GM10248 (cell line): ENCODE results near the gene MUC12.

Experiments used
- CTCF ChIA-PET: fragments of 300-600 bp; sonication (Branson Sonifier 250); formaldehyde crosslinking; extraction: SDS; loops from one replicate; lab custom pipeline; 2021; ENCODE audit warnings: antibody characterized with exemption; lab: Yijun Ruan, JAX
- POLR2A ChIA-PET: fragments of 350-650 bp; sonication (Branson Sonifier 250); formaldehyde crosslinking; extraction: SDS; loops from one replicate; lab custom pipeline; 2020; ENCODE audit warnings: antibody characterized with exemption; lab: Yijun Ruan, JAX
- DNase-seq: peaks from one replicate; pipeline ENCODE4 v3.0.0; 2012; ENCODE audit errors: extremely low spot score
- TF ChIP-seq, protein P1 (sequence below): IDR thresholded peaks from 2 replicates; pipeline ENCODE4 v1.5.1; 2012; ENCODE audit warnings: mild to moderate bottlenecking, low read depth; ENCODE audit errors: extremely low read depth, missing control alignments, control extremely low read depth

MUC12 gene

DNA sequence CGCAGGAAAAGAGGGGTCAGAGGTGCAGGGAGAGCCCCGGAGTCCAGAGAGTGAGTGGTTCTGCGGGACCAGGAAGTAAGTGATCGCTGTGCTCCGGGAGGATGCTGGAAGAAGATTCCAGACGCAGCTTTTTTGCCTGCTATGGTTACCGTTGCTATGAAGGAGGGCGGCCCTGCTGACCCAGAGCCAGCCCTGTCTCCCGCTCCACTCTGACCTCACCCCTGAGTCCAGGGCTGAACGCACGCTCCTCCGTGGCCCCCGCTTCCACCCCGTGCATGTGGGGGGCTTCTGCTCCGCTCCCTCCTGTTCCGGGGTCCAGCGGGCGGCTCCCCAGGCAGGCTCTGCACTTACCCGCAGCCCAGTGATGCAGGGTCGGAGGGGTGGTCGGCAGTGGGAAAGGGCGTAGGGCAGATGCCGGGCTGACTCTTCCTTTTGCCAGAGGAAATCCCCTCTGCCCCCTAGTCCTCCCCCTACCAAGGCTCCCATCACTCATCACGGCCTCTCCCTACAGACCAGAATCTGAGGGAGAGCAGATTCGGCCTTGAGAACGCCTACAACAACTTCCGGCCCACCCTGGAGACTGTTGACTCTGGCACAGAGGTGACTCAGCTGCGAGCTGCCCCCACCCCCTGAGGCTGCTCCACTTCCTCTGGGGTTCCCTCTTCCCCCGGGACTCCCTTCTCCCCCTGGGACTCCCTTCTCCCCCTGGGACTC, 47.9 kb downstream of the MUC12 start:
- POLR2A ChIA-PET: interaction anchor here (0.5 to 0.7 kb wide), 2 partner anchors 124 to 519 kb away, joined by 3 read pairs; no protein-coding TSS in a partner anchor

DNA sequence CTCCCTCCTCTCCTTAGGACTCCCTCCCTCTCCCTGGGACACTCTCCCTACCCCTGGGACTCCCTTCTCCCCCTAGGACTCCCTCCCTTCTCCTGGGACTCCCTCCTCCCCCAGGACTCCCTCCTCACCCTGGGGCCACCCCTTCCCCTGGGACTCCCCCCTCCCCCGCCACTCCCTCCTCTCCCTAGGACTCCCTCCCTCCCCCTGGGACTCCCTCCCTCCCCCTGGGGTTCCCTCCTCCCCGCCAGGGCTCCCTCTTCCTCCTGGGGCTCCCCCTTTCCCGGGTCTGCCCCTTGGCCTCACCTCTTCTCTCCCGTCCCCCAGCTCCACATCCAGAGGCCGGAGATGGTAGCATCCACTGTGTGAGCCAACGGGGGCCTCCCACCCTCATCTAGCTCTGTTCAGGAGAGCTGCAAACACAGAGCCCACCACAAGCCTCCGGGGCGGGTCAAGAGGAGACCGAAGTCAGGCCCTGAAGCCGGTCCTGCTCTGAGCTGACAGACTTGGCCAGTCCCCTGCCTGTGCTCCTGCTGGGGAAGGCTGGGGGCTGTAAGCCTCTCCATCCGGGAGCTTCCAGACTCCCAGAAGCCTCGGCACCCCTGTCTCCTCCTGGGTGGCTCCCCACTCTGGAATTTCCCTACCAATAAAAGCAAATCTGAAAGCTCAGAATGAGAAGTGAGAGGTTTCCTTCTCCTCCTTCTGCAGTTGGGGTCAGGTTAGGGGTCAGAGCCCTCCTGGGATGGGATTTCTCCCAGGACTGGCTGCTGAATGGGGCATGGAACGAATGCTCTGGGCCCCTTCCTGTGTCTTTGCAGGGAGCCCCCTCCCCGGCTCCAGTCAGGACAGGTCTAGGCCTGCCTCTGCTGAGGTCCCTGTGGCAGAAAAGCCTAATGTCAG, 49.2 kb downstream of the MUC12 start:
- TF ChIP-seq, protein P1, sequence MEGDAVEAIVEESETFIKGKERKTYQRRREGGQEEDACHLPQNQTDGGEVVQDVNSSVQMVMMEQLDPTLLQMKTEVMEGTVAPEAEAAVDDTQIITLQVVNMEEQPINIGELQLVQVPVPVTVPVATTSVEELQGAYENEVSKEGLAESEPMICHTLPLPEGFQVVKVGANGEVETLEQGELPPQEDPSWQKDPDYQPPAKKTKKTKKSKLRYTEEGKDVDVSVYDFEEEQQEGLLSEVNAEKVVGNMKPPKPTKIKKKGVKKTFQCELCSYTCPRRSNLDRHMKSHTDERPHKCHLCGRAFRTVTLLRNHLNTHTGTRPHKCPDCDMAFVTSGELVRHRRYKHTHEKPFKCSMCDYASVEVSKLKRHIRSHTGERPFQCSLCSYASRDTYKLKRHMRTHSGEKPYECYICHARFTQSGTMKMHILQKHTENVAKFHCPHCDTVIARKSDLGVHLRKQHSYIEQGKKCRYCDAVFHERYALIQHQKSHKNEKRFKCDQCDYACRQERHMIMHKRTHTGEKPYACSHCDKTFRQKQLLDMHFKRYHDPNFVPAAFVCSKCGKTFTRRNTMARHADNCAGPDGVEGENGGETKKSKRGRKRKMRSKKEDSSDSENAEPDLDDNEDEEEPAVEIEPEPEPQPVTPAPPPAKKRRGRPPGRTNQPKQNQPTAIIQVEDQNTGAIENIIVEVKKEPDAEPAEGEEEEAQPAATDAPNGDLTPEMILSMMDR: no peak
- CTCF ChIA-PET: interaction anchor here (0.8 to 1.5 kb wide), 4 partner anchors 9 to 129 kb away, joined by 3 to 5 read pairs (median 4); partner anchors contain the start of gene UFSP1
- POLR2A ChIA-PET: interaction anchor here (1.2 kb wide), 1 partner anchor 129 kb away, joined by 3 read pairs; the partner anchor contains the start of gene UFSP1
- peak; percentile 66 for DNase-seq

More for the DNA sequence above, 47.9 kb downstream of the MUC12 start:
- DNase-seq: peak; percentile 89
- CTCF ChIA-PET: no interaction called here
- TF ChIP-seq, protein P1: no peak

DNA sequence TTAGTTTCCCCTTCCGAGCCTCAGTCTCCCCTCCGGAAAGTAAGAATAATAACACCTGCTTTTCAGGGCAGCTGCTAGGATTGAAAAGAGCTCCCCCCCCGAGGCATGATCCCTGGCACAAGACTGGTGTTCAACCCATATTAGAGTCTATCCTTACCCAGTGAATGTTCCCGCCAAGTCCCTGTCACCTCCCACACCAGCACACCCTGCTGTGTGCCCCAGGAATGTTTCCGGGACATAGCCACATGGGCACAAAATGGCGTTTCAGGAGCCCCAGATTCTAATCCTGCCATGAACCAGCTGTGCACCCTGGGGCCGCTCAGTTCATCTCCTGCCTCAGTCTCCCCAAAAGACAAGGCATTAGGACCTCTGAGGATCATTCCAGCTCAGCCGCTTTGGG, 51.1 kb downstream of the MUC12 start:
- TF ChIP-seq, protein P1: no peak
- no peak for DNase-seq
- ChIA-PET POLR2A (no interaction called here), CTCF (interaction anchor here (1.5 to 1.7 kb wide), 3 partner anchors 38 to 127 kb away, joined by 3 to 8 read pairs (median 5); no protein-coding TSS in a partner anchor)

DNA sequence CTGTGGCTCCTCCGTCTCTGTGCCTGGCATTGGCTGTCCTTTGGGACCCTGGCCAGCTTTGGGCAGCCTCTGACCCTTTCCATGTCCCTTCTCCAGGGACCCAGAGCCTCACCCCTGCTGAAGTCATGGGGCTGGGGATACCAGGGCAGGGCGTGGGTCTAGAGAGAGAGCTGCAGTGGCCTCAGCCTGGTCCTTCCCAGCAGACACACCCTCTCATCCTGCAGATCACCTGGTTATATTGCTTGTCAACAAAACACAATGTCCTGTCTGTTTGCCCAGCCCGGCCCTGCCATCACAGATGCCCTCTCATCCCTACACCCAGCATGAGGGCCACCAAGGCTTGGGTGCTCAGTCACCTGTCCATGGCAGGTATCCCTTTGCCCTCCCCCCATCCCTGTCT, 52.3 kb downstream of the MUC12 start:
- ChIA-PET POLR2A (interaction anchor here (0.6 to 0.7 kb wide), 2 partner anchors 11 to 143 kb away, joined by 3 to 5 read pairs; no protein-coding TSS in a partner anchor), CTCF (no interaction called here)
- TF ChIP-seq, protein P1: no peak
- DNase-seq: no peak

DNA sequence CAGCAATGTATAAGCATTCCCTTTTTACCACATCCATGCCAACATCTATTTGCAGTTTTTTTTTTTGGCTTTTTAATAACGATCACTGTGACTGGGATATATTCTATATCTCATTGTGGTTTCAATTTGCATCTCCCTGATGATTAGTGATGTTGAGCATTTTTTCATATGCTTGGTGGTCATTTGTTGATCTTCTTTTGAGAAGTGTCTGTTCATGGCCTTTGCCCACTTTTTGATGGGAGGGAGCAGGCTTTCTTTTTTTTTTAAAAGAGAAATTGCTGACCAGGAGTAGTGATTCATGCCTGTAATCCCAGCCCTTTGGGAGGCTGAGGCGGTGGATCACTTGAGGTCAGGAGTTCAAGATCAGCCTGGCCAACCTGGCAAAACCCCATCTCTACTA, 54.5 kb downstream of the MUC12 start:
- TF ChIP-seq, protein P1: no peak
- ChIA-PET CTCF (no interaction called here), POLR2A (no interaction called here)
- no peak for DNase-seq

DNA sequence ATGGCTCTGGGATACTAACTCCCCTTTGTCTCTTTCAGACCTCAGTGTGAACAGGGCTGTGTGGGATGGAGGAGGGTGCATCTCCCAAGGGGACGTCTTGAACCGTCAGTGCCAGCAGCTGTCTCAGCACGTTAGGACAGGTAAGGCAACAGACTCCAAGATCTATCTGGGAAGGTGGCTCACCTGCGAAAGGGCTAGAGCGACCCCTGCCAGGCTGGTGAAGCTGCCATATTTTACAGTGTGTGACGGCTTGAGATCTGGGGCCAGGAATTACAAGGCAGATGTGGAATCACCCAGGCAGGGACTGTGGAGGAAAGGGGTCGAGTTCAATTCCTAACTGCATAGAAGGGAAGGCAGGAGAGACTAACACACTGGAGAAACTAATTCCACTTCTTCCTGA, 61.7 kb downstream of the MUC12 start:
- ChIA-PET CTCF (no interaction called here), POLR2A (no interaction called here)
- TF ChIP-seq, protein P1: no peak

More for the DNA sequence above, 61.7 kb downstream of the MUC12 start:
- no peak for DNase-seq
